Suprapubic skin (tissue), 4 donors: ENCODE data around the gene MPV17L2. TPM values are rescaled to one million over a fixed set of nuclear protein-coding genes. Genes with fewer than 3 reads are reported as not detected.
A peak's percentile ranks its signal among the peaks of the same experiment; 100 is the strongest.

Experiments
- DNase-seq, 2 donors: peaks; one replicate each; pipeline ENCODE4 v3.0.0-alpha.2; 2019; ENCODE audit warnings: low spot score in 2 of 2
- H3K27ac ChIP-seq: fragments of 200-600 bp; sonication (generic); one replicate; pipeline ENCODE4 v1.5.1; 2019
- H3K27me3 ChIP-seq: fragments of 200-600 bp; sonication (generic); one replicate; pipeline ENCODE4 v1.5.1; 2019
- H3K36me3 ChIP-seq: fragments of 200-600 bp; sonication (generic); one replicate; pipeline ENCODE4 v1.5.1; 2019
- H3K4me1 ChIP-seq: fragments of 200-600 bp; sonication (generic); one replicate; pipeline ENCODE4 v1.5.1; 2019
- H3K4me3 ChIP-seq: fragments of 200-600 bp; sonication (generic); one replicate; pipeline ENCODE4 v1.5.1; 2019; ENCODE audit warnings: mild to moderate bottlenecking
- H3K9me3 ChIP-seq: fragments of 200-600 bp; sonication (generic); one replicate; pipeline ENCODE4 v1.5.1; 2019
- CTCF ChIP-seq, 2 donors: fragments of 200-600 bp in 1 of 2; fragments of 450-650 bp in 1 of 2; sonication (generic) in 1 of 2; IDR thresholded peaks; one replicate each; pipeline ENCODE4 v1.5.1; 2016 to 2019; ENCODE audit warnings: antibody characterized with exemption in 2 of 2, mild to moderate bottlenecking in 1 of 2, moderate library complexity in 1 of 2
- EP300 ChIP-seq: sonication (generic); formaldehyde crosslinking; IDR thresholded peaks from one replicate; pipeline ENCODE4 v1.6.1; 2017; ENCODE audit warnings: antibody characterized with exemption
- POLR2A ChIP-seq, 2 donors: fragments of 450-650 bp; IDR thresholded peaks; one replicate each; pipeline ENCODE4 v1.6.1; 2017; ENCODE audit warnings: antibody characterized with exemption in 2 of 2, mild to moderate bottlenecking in 2 of 2, moderate library complexity in 2 of 2
- POLR2AphosphoS5 ChIP-seq, 3 donors: sonication (generic); formaldehyde crosslinking; IDR thresholded peaks; one replicate each; pipeline ENCODE4 v1.6.1; 2017; ENCODE audit warnings: antibody characterized with exemption in 3 of 3
- WGBS: methylation state at CpG from one replicate; pipeline ENCODE4 v1.1.5; 2018; 5-methylcytosine and 5-hydroxymethylcytosine counted together
- total RNA-seq, 4 donors: library from RNA; depleted of rRNA; stranded (reverse); fragments of >200 nt; gene quantifications; one replicate each; pipeline ENCODE4 v1.1.0, GENCODE V29; 2016

Gene MPV17L2
- total RNA-seq, 4 donors from 2014 or later: 4.8 to 27.2 (median 14.7) TPM

GRCh38 chr19:18147396-18147795 lies 45.6 kb upstream of the MPV17L2 start:
- Histone ChIP-seq H3K4me3 (no peak overlapping the region), H3K36me3 (peaks cover 39% of the 10 kb centered on the region), H3K27ac (no peak overlapping the region), H3K27me3 (no peaks in the 10 kb centered on the region), H3K9me3 (no peaks in the 10 kb centered on the region), H3K4me1 (peaks cover 10% of the 10 kb centered on the region)
- DNase-seq: no peak
- TF ChIP-seq CTCF (IDR thresholded peaks at IDR 0.05) (no peak), POLR2AphosphoS5 (IDR thresholded peaks at IDR 0.05) (no peak), EP300 (no peak), POLR2A (IDR thresholded peaks at IDR 0.05) (no peak)
- whole genome bisulfite sequencing: 89% methylated on average over 13 of the region's 13 CpGs

- 51% methylated on average over 8 of the region's 16 CpGs for WGBS
- TF ChIP-seq POLR2AphosphoS5 (IDR thresholded peaks at IDR 0.05) (no peak), CTCF (IDR thresholded peaks at IDR 0.05) (no peak), POLR2A (IDR thresholded peaks at IDR 0.05) (no peak), EP300 (no peak)
- peaks cover 20% of the 10 kb centered on the region for H3K36me3 ChIP-seq
Measured at GRCh38 chr19:18149596-18149975, 43.4 kb upstream of the MPV17L2 start.

DNA sequence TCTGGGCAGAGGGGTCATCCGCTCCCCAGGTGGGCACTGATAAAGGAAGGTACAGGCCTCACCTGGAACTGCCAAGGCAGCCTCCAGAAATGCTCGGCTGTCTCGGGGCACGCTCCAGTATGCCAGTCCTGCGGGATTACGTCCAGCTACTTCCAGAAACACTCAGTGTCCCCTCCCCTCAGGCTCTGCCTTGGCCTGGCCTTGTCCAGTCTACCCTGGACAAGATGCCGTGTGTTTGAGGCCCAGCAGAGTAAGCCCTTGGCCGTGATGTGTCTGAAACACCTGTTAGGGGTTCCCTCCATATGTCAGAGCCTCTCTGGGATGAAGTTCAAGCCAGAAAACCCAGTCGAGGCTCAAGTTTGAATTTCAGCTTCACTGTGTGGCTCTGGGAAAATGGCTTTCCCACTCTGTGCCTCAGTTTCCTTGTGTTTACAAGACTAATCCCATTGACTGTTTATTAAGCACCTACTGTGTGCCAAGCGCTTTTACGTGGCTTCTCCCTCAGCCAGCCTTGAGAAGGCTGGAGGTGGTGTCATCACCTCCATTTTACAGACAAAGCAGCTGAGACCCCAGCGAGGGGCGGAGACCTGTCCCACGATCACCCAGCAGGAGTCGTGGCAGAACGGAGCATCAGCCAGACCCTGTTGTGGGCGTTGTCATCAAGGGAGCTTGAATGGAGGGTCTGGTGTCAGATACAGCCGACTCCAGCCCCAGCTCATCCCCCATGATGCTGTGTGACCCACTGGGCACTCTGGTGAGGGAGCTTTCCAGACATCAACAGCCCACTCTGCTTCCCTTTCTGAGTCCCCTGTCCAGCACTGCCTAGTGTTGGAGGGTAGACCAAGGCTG lies 42.0 kb upstream of the MPV17L2 start:
- Histone ChIP-seq H3K4me1 (peaks cover 37% of the 10 kb centered on the region), H3K4me3 (no peak overlapping the region), H3K27ac (no peak overlapping the region), H3K27me3 (no peaks in the 10 kb centered on the region), H3K9me3 (no peaks in the 10 kb centered on the region), H3K36me3 (peaks cover 5% of the 10 kb centered on the region)
- WGBS: 89% methylated on average over 17 of the region's 18 CpGs
- no peak for TF ChIP-seq CTCF (IDR thresholded peaks at IDR 0.05)
- no peak for TF ChIP-seq EP300
- no peak for TF ChIP-seq POLR2A (IDR thresholded peaks at IDR 0.05)
- no peak for TF ChIP-seq POLR2AphosphoS5 (IDR thresholded peaks at IDR 0.05)
- DNase-seq: no peak

More at GRCh38 chr19:18149596-18149975, 43.4 kb upstream of the MPV17L2 start:
- Histone ChIP-seq H3K27ac (no peak overlapping the region), H3K27me3 (no peaks in the 10 kb centered on the region), H3K4me1 (peaks cover 23% of the 10 kb centered on the region), H3K4me3 (no peak overlapping the region), H3K9me3 (no peaks in the 10 kb centered on the region)
- no peak for DNase-seq

DNA sequence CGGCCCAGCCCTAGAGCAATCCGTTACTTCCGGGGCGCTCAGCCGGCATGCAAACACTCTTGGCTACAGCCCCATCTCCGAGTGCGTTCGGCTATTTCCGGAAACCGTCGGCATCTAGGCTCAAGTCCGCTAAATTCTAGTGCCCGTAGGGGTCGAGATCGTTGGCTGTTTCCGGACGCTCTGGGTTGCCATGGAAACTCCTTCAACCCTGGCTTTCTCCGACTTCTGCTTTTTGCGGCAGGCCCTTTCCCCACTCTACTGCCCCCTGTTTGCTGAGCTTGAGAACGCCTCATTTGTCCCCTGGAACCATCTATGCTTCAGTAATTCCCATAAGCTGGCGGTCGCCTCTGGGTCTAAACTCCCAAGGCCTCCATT lies 40.6 kb upstream of the MPV17L2 start:
- TF ChIP-seq POLR2A (IDR thresholded peaks at IDR 0.05) (no peak), CTCF (IDR thresholded peaks at IDR 0.05) (peak; percentile 55 to 76), POLR2AphosphoS5 (IDR thresholded peaks at IDR 0.05) (peak in 1 of 3 donors; percentile 6)
- peaks cover under 1% of the 10 kb centered on the region for H3K36me3 ChIP-seq
- peak; percentile 98 to 99 for DNase-seq
- no peaks in the 10 kb centered on the region for H3K9me3 ChIP-seq
- H3K27ac ChIP-seq: peak overlapping the region; percentile 71
- no peaks in the 10 kb centered on the region for H3K27me3 ChIP-seq
- H3K4me3 ChIP-seq: peak overlapping the region; percentile 76
- peaks cover 52% of the 10 kb centered on the region for H3K4me1 ChIP-seq
- WGBS: 0% methylated on average over 18 of the region's 22 CpGs

DNA sequence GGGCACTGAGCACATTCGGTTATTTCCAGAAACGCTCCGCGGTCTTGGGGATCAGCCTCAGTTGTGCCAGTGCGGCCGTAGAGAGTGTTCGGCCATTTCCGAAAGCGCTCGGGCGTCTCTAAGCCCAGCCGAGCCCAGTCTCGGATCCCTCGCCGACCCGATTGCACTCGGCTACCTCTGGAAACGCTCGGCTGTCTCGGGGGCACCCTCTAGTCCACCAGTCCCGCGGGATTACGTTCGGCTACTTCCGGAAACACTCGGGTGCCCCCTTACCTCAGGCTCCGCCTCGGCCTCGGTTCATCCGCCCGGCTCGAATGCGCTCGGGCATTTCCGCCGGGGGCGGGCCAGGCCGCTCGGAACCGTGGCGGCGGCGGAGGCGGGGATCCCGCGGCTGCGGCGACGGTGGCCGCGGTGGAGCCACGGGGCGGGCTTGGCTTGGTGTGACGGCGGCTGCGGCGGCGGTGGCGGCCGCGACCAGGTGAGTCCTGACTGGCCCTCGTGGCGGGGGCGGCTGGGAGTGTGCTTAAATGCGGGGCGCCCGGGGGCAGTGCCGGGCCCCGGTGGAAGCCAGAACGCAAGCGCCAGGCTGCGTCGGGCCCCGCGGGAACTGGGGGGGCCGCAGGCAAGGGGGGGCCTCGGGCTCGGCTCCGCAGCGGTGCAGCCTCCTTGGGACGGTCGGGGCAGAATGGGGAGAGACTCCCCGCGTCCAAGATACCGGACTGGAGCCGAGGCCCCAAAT lies 40.0 kb upstream of the MPV17L2 start, which contains the start of gene PIK3R2:
Gene PIK3R2 (plus strand): TSS at position 347 of the 739 bp plus-strand sequence. CDS start 2,717 bp downstream, outside the sequence.
- no CpG with 5 or more reads among the region's 86 CpGs for WGBS
- peak; percentile 99 to 100 for DNase-seq
- peaks cover 57% of the 10 kb centered on the region for H3K4me1 ChIP-seq
- no peaks in the 10 kb centered on the region for H3K9me3 ChIP-seq
- peak within 1 kb of the TSS; percentile 76 for H3K4me3 ChIP-seq
- peak within 1 kb of the TSS; percentile 71 for H3K27ac ChIP-seq
- no peaks in the 10 kb centered on the region for H3K36me3 ChIP-seq
- no peaks in the 10 kb centered on the region for H3K27me3 ChIP-seq
- TF ChIP-seq POLR2A (IDR thresholded peaks at IDR 0.05): no peak
- peak in 1 of 3 donors; percentile 1 for TF ChIP-seq POLR2AphosphoS5 (IDR thresholded peaks at IDR 0.05)
